ENCODE data around the gene OLFML2A. TPM values are rescaled to one million over a fixed set of nuclear protein-coding genes. Genes with fewer than 3 reads are reported as not detected.
"Not testable (repeated sequence)": the region's sequence is repeated elsewhere in the genome, so short reads cannot be mapped to it uniquely, and the experiment has no call there.

The OLFML2A gene
- total and polyA plus RNA-seq, 10 donors, result 3.0 to 187 (median 117) TPM

- H3K9me3 ChIP-seq, result no peaks in the 10 kb centered on the region
- no peaks in the 10 kb centered on the region for H3K36me3 ChIP-seq
- H3K27me3 ChIP-seq (replicated peaks in 1 of 7), result no peaks in the 10 kb centered on the region
- DNase-seq, result no peak
- intact Hi-C loops (cut with DNase I; ENCODE audit: low total_unique reads), result no loop called here
- no peaks in the 10 kb centered on the region for H3K4me1 ChIP-seq
- H3K4me3 ChIP-seq, result no peak overlapping the region
- TF ChIP-seq CTCF (IDR thresholded peaks at IDR 0.05 in 8 of 11, conservative IDR thresholded peaks at IDR 0.05 in 3 of 11) (no peak), POLR2A (IDR thresholded peaks at IDR 0.05) (no peak), POLR2AphosphoS5 (IDR thresholded peaks at IDR 0.05) (no peak)
- no peak overlapping the region for H3K27ac ChIP-seq
Measured at GRCh38 chr9:124735121-124735520, 41.8 kb upstream of the OLFML2A start.

GRCh38 chr9:124738075-124738474 lies 38.9 kb upstream of the OLFML2A start:
- H3K4me3 ChIP-seq; DNase-seq; H3K27ac ChIP-seq; intact Hi-C loops (cut with DNase I; ENCODE audit: low total_unique reads); H3K9me3 ChIP-seq; H3K4me1 ChIP-seq; H3K27me3 ChIP-seq (replicated peaks in 1 of 7); H3K36me3 ChIP-seq: not testable (repeated sequence)
- WGBS, 5 donors, result 93 to 98% (median 95%) methylated on average over 7 of the region's 7 CpGs

GRCh38 chr9:124739360-124739759 lies 37.6 kb upstream of the OLFML2A start:
- 86 to 94% (median 90%) methylated on average over 2 of the region's 2 CpGs for WGBS, 5 donors
- intact Hi-C loops (cut with DNase I; ENCODE audit: low total_unique reads), result no loop called here
- no peaks in the 10 kb centered on the region for H3K36me3 ChIP-seq
- no peaks in the 10 kb centered on the region for H3K27me3 ChIP-seq (replicated peaks in 1 of 7)
- TF ChIP-seq POLR2A (IDR thresholded peaks at IDR 0.05) (no peak), POLR2AphosphoS5 (IDR thresholded peaks at IDR 0.05) (no peak), CTCF (IDR thresholded peaks at IDR 0.05 in 8 of 11, conservative IDR thresholded peaks at IDR 0.05 in 3 of 11) (no peak)
- no peak overlapping the region for H3K27ac ChIP-seq
- H3K9me3 ChIP-seq, result no peaks in the 10 kb centered on the region
- no peak overlapping the region for H3K4me3 ChIP-seq
- no peak for DNase-seq
- H3K4me1 ChIP-seq, result no peaks in the 10 kb centered on the region

- no peak for DNase-seq
- Histone ChIP-seq H3K4me1 (no peaks in the 10 kb centered on the region), H3K27ac (no peak overlapping the region), H3K27me3 (replicated peaks in 1 of 7) (no peaks in the 10 kb centered on the region), H3K36me3 (no peaks in the 10 kb centered on the region), H3K4me3 (no peak overlapping the region), H3K9me3 (no peaks in the 10 kb centered on the region)
- TF ChIP-seq POLR2A (IDR thresholded peaks at IDR 0.05) (no peak), CTCF (IDR thresholded peaks at IDR 0.05 in 8 of 11, conservative IDR thresholded peaks at IDR 0.05 in 3 of 11) (no peak), POLR2AphosphoS5 (IDR thresholded peaks at IDR 0.05) (no peak)
- 88 to 93% (median 90%) methylated on average over 4 of the region's 4 CpGs for WGBS, 5 donors
- intact Hi-C loops (cut with DNase I; ENCODE audit: low total_unique reads), result no loop called here
Measured at GRCh38 chr9:124741149-124741548, 35.8 kb upstream of the OLFML2A start.

GRCh38 chr9:124741662-124742061 lies 35.3 kb upstream of the OLFML2A start:
- H3K27me3 ChIP-seq (replicated peaks in 1 of 7), result no peaks in the 10 kb centered on the region
- WGBS, 5 donors, result 69 to 80% (median 73%) methylated on average over 4 of the region's 4 CpGs
- no peaks in the 10 kb centered on the region for H3K4me1 ChIP-seq
- H3K27ac ChIP-seq, result no peak overlapping the region
- no peak overlapping the region for H3K4me3 ChIP-seq
- no peaks in the 10 kb centered on the region for H3K36me3 ChIP-seq
- no peak for DNase-seq
- intact Hi-C loops (cut with DNase I; ENCODE audit: low total_unique reads), result no loop called here
- H3K9me3 ChIP-seq, result no peaks in the 10 kb centered on the region
- no peak for TF ChIP-seq CTCF (IDR thresholded peaks at IDR 0.05 in 8 of 11, conservative IDR thresholded peaks at IDR 0.05 in 3 of 11)
- TF ChIP-seq POLR2AphosphoS5 (IDR thresholded peaks at IDR 0.05), result no peak
- TF ChIP-seq POLR2A (IDR thresholded peaks at IDR 0.05), result no peak

Data from spleen (tissue), 11 donors.